HG03565 (cell line): ENCODE results near the gene C1orf74.

Experiments used
- ATAC-seq: cut with Tn5 transposase; IDR thresholded peaks from one replicate; pipeline ENCODE4 v1.9.1; 2021; ENCODE audit warnings: mild to moderate bottlenecking, moderate library complexity; ENCODE audit not compliant: unreplicated experiment

The C1orf74 gene

GRCh38 chr1:209747580-209748262 is 36.6 kb downstream of the C1orf74 start:
- peak; percentile 70 for ATAC-seq

GRCh38 chr1:209746451-209747165 is 37.8 kb downstream of the C1orf74 start:
- ATAC-seq, result no peak

- no peak for ATAC-seq
Observed at GRCh38 chr1:209743145-209743482, 41.2 kb downstream of the C1orf74 start.

- no peak for ATAC-seq
Observed at GRCh38 chr1:209742409-209743144, 41.8 kb downstream of the C1orf74 start.

- no peak for ATAC-seq
Observed at GRCh38 chr1:209741889-209742288, 42.5 kb downstream of the C1orf74 start.

- no peak for ATAC-seq
Observed at GRCh38 chr1:209741193-209741592, 43.2 kb downstream of the C1orf74 start.

DNA sequence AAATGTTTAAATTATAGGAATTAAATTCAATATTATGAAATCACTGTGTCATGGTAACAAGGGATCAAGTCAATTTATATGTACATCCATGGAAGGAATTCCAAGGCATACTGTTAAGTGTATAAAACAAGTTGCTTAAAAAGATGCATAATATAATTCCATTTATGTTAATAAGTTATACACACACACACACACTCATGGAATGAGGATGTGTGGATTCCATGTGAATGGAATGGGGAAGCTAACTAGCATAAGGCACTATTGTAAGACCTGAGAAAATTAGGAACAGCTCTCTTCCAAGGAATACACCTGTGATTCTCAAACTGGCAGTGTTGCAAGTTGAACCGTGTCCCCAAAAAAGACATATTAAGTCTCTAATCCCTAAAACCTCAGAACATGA is 46.1 kb downstream of the C1orf74 start:
- no peak for ATAC-seq

DNA sequence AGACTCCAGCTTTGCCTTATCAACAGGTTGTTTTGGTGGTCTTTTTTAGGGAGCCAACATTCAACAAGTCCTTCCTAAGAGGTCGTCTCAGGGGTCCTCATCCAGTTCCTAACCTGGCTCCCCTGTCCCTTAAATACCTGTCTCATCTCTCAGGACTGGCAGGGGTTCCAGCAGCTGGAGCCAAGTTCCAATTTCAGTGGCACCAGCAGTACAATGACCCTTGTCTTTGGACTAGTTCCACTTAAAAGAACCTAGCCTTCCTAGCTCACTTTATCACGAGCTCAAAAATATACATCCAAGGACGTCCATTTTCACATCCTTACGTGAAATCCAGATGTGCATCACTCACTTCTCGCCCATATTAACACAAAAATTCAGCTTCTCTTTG is 47.2 kb downstream of the C1orf74 start:
- no peak for ATAC-seq

DNA sequence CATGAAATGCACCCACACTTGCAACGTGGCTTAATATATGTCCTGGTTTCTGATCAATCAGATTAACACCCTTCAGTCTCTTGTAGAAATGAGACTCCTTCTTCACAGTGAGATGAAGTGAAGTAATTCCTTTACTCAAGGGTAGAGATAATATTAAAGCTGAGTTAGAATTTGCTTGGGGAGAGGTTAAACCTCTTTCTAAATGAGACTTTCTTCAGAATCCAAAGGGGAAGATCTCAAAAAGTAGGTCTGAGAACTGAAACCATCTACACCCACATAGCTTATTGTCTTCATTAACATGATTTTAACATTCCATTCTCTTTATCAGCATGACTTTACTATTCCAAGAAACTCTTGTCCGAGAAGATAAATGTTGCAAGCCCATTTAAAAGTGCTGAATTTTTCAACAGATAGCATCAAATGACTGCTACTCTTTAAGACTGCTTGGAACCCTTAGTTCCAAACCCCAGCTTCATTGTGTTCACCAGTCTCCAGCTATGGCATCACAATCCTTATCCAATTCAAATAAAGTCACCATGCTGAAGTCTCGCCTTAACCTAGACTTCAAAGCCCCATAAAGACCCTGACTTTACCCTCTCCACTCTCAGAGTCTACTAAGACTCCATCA is 47.8 kb downstream of the C1orf74 start:
- ATAC-seq, result no peak

DNA sequence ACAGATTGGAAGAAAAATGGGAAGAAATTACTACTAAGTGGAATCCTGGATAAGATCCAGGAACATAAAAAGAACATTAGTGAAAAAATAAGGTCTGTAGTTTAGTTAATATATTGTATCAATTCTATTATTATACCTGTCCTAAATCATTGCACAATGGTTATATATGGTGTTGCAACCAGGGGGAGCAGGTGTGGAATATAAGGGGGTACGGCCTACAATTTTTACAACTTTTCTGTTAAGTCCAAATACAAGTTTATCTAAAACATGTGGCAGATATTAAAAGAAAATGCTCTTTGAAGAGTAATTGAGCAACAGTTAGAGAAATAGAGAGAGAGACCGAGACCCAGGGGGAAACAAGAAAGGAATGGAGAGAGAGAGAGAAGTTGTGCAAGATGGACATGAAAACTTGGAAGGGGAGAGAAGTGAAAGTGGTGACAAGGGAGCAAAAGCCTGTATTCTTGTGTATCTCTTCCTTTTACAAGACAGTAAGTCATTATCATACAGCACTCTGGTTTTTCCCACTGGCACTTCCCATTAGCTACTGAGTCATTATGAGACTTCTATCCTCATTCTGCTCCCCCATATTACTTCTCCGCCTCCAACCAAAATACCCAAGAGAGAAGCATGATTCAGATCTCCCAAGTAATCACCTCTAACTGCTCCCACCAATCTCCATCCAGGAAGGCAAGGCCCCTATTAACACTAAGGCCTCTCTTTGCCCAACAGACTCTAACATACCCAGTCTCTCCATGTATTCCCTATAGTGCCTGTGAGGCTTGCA is 50.8 kb downstream of the C1orf74 start:
- no peak for ATAC-seq

- no peak for ATAC-seq
Observed at GRCh38 chr1:209732725-209733124, 51.6 kb downstream of the C1orf74 start.

DNA sequence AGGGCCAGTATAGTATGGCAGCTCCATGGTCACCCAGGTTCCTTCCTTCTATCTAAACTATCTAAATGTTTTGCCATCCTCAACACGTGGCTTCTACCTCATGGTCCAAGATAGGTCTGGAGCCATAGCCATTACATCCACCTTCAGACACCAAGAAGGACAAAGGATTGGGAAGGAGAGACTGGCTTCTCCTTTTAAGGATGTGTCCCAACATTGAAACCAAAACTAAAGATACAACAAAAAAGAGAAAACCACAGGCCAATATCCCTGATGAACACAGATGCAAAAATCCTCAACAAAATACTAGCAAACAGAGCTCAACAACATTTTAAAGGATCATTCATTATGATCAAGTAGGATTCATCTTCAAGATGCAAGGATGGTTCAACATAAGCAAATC is 54.9 kb downstream of the C1orf74 start:
- ATAC-seq, result no peak
